ENCODE results near the gene CAMSAP2.

GRCh38 chr1:200783926-200784325 is 45.2 kb downstream of the CAMSAP2 start:
- no peak for TF ChIP-seq EZH2 (IDR thresholded peaks at IDR 0.05; ENCODE audit: insufficient read depth, low read length)
- TF ChIP-seq, protein P1, sequence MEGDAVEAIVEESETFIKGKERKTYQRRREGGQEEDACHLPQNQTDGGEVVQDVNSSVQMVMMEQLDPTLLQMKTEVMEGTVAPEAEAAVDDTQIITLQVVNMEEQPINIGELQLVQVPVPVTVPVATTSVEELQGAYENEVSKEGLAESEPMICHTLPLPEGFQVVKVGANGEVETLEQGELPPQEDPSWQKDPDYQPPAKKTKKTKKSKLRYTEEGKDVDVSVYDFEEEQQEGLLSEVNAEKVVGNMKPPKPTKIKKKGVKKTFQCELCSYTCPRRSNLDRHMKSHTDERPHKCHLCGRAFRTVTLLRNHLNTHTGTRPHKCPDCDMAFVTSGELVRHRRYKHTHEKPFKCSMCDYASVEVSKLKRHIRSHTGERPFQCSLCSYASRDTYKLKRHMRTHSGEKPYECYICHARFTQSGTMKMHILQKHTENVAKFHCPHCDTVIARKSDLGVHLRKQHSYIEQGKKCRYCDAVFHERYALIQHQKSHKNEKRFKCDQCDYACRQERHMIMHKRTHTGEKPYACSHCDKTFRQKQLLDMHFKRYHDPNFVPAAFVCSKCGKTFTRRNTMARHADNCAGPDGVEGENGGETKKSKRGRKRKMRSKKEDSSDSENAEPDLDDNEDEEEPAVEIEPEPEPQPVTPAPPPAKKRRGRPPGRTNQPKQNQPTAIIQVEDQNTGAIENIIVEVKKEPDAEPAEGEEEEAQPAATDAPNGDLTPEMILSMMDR (IDR thresholded peaks at IDR 0.05; ENCODE audit: insufficient read depth, low read depth, low read length), result no peak
